ENCODE data around the gene NFE2L2.
A peak's percentile ranks its signal among the peaks of the same experiment; 100 is the strongest.

The NFE2L2 gene

DNA sequence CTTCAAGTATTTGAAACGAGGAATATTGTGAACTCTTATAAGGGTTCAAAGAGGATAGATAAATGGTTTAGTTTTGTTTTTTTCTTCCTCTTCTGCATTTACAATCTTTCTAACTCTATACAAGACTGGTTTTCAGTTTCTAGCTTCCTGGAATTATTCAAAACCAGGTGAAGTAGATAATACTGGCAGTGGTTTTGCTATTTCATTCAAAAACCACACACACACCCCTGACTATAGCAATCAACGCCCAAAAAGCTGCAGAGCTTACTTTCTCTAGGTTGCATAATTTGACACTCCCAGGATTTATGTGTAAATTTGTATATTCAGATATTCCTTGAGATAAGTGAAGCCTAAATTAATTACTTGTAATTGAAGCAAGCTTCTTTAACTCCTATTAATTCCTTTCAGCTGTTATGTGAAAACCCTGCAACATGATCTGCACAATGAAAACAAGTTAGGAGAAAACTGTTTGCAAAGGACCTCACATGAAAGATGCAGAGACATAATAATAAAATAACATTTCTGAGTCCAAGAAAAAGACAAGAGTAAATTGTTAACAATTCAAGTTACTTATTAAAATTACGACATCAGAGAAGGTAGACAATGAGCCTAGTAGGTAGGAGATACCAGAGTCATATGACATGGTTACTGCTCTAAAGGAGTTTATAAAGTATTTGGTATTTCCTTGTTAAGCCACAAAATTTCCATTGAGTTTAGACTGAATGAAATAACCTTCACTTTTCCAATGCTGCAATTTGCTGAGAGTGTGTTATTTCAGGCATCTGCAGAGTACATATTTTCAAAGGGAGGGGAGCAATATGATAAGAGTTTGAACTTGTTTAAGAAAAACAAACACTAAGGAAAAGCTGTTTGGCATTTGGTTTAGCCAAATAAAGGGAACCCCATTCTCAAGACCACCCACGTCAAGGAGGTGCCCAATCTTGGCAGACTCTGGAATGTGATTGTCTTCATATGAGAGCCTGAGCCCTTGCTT lies 1.6 kb upstream of the NFE2L2 start:
- H3K27ac ChIP-seq (ENCODE audit: low read depth, low read length) = peak overlapping the region; percentile 95
- peaks cover 15% of the 10 kb centered on the region; the same call in 1 of the 2 replicates for H3F3A ChIP-seq (ENCODE audit: insufficient read depth)
- peak overlapping the region; percentile 96 for H2AFZ ChIP-seq (ENCODE audit: low read depth, low read length, severe bottlenecking)
- H4K20me1 ChIP-seq (ENCODE audit: low read depth, low read length) = peaks cover 19% of the 10 kb centered on the region
- H3K4me2 ChIP-seq (ENCODE audit: low read depth, low read length, poor library complexity, severe bottlenecking) = peak overlapping the region; percentile 95
- no peak for TF ChIP-seq EZH2phosphoT487 (conservative IDR thresholded peaks at IDR 0.05; ENCODE audit: low read length)
- TF ChIP-seq, protein P1, sequence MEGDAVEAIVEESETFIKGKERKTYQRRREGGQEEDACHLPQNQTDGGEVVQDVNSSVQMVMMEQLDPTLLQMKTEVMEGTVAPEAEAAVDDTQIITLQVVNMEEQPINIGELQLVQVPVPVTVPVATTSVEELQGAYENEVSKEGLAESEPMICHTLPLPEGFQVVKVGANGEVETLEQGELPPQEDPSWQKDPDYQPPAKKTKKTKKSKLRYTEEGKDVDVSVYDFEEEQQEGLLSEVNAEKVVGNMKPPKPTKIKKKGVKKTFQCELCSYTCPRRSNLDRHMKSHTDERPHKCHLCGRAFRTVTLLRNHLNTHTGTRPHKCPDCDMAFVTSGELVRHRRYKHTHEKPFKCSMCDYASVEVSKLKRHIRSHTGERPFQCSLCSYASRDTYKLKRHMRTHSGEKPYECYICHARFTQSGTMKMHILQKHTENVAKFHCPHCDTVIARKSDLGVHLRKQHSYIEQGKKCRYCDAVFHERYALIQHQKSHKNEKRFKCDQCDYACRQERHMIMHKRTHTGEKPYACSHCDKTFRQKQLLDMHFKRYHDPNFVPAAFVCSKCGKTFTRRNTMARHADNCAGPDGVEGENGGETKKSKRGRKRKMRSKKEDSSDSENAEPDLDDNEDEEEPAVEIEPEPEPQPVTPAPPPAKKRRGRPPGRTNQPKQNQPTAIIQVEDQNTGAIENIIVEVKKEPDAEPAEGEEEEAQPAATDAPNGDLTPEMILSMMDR (IDR thresholded peaks at IDR 0.05; ENCODE audit: insufficient read depth, low read length, poor library complexity, severe bottlenecking) = no peak
- H3K9ac ChIP-seq (ENCODE audit: low read length) = peak overlapping the region; percentile 95
- peak overlapping the region; percentile 75 for H3K4me3 ChIP-seq (ENCODE audit: insufficient read depth, low read length, poor library complexity, severe bottlenecking)
- H3K9me2 ChIP-seq (replicated peaks; ENCODE audit: insufficient read depth, low read length) = no peaks in the 10 kb centered on the region
- peaks cover 30% of the 10 kb centered on the region for H3K79me2 ChIP-seq (ENCODE audit: insufficient read depth, low read length)
- H3K27me3 ChIP-seq (ENCODE audit: low read length) = no peaks in the 10 kb centered on the region
- H3K36me3 ChIP-seq (ENCODE audit: low read length) = 0 out of 2 replicates have a peak, but pooled peaks cover 7% of the 10 kb centered on the region
- no peaks in the 10 kb centered on the region for H3K9me3 ChIP-seq (ENCODE audit: insufficient read depth, low read length)

DNA sequence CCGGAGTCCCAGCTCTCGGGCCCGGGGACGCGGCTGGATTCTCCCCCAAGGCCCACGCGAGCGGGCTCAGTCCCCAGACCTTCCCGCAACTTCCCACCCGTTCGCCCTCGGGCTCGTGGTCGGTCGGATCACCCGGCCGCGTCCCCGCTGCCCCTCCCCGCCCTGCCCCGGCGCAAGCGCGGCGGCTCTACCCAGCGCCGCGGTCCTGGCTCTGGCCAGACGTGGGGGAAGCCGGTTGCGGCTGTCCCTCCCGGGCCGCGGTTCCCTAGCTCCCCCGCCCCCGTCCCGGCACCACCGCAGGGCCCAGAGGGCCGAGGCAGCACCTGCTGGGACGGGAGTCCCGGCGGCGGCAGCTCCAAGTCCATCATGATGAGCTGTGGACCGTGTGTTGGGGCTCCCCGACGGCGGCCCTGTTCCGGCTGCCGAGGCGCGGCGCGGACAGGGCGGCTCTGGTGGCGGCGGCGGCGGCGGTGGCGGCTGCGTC lies 276 bp downstream of the NFE2L2 start:
- peak overlapping the region; percentile 15 for H2AFZ ChIP-seq (ENCODE audit: low read depth, low read length, severe bottlenecking)
- no peaks in the 10 kb centered on the region for H3K9me2 ChIP-seq (replicated peaks; ENCODE audit: insufficient read depth, low read length)
- peaks cover 15% of the 10 kb centered on the region; the same call in 1 of the 2 replicates for H3F3A ChIP-seq (ENCODE audit: insufficient read depth)
- H3K9me3 ChIP-seq (ENCODE audit: insufficient read depth, low read length) = no peaks in the 10 kb centered on the region
- peak overlapping the region; percentile 95 for H3K9ac ChIP-seq (ENCODE audit: low read length)
- peaks cover 9% of the 10 kb centered on the region; the same call in 1 of the 2 replicates for H3K36me3 ChIP-seq (ENCODE audit: low read length)
- H3K27ac ChIP-seq (ENCODE audit: low read depth, low read length) = peak overlapping the region; percentile 95
- peak overlapping the region; percentile 99 for H3K4me2 ChIP-seq (ENCODE audit: low read depth, low read length, poor library complexity, severe bottlenecking)
- peak overlapping the region; percentile 75 for H3K4me3 ChIP-seq (ENCODE audit: insufficient read depth, low read length, poor library complexity, severe bottlenecking)
- peaks cover 26% of the 10 kb centered on the region for H4K20me1 ChIP-seq (ENCODE audit: low read depth, low read length)
- H3K79me2 ChIP-seq (ENCODE audit: insufficient read depth, low read length) = peaks cover 49% of the 10 kb centered on the region
- no peaks in the 10 kb centered on the region for H3K27me3 ChIP-seq (ENCODE audit: low read length)
- no peak for TF ChIP-seq EZH2phosphoT487 (conservative IDR thresholded peaks at IDR 0.05; ENCODE audit: low read length)
- TF ChIP-seq, protein P1 (IDR thresholded peaks at IDR 0.05; ENCODE audit: insufficient read depth, low read length, poor library complexity, severe bottlenecking) = no peak

DNA sequence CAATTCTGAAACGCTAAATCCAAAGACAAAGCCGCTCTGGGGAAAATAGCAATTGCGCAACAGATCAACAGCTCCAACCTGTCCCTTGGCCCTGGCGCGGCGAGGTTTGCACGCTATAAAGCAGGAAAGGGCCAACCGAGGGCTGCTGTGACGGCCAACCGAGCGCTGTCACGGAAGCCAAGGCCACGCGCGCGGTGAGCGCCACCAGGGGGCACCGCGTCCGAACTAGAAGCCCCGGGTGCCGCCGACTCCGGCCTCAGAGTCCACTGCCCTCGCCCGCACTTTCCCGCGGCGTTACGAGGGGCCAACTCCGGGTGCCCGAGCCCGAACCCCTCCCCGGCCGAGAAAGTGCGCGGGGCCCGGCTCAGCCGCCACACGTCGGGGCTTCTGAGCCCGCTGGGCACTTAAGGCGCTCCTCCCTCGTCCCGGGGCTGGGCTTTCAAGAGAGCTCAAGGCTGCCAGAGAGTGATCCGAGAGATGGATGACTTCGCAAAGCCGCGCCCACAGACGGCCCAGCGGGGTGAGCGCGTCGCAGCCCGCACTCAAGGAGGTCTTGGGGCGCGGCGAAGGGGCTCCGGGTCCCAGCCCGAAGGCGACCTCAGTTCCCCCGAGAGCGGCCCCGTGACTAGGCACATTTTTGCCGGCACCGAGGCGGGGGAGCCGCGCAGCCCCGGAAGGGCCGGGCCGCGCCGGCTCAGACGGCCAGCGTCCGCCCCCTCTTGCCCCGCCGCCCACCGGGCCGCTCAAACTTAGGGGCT lies 897 bp downstream of the NFE2L2 start:
- no peak for TF ChIP-seq EZH2phosphoT487 (conservative IDR thresholded peaks at IDR 0.05; ENCODE audit: low read length)
- TF ChIP-seq, protein P1 (IDR thresholded peaks at IDR 0.05; ENCODE audit: insufficient read depth, low read length, poor library complexity, severe bottlenecking) = peak; percentile 68
- peak overlapping the region; percentile 99 for H3K4me2 ChIP-seq (ENCODE audit: low read depth, low read length, poor library complexity, severe bottlenecking)
- peak overlapping the region; percentile 15 for H2AFZ ChIP-seq (ENCODE audit: low read depth, low read length, severe bottlenecking)

More for the DNA sequence above, 897 bp downstream of the NFE2L2 start:
- H3K27ac ChIP-seq (ENCODE audit: low read depth, low read length) = peak overlapping the region; percentile 95
- H3K4me3 ChIP-seq (ENCODE audit: insufficient read depth, low read length, poor library complexity, severe bottlenecking) = peak overlapping the region; percentile 75
- H3K79me2 ChIP-seq (ENCODE audit: insufficient read depth, low read length) = peaks cover 55% of the 10 kb centered on the region
- H3K36me3 ChIP-seq (ENCODE audit: low read length) = peaks cover 10% of the 10 kb centered on the region; the same call in 1 of the 2 replicates
- H3F3A ChIP-seq (ENCODE audit: insufficient read depth) = peaks cover 15% of the 10 kb centered on the region; the same call in 1 of the 2 replicates
- peaks cover 29% of the 10 kb centered on the region for H4K20me1 ChIP-seq (ENCODE audit: low read depth, low read length)
- H3K9me3 ChIP-seq (ENCODE audit: insufficient read depth, low read length) = no peaks in the 10 kb centered on the region
- H3K9ac ChIP-seq (ENCODE audit: low read length) = peak overlapping the region; percentile 95
- no peaks in the 10 kb centered on the region for H3K27me3 ChIP-seq (ENCODE audit: low read length)
- no peaks in the 10 kb centered on the region for H3K9me2 ChIP-seq (replicated peaks; ENCODE audit: insufficient read depth, low read length)

All from SU-DHL-6 (cell line).